NB4 (cell line): ENCODE measurements around the gene HTR3B.

Experiments
- POLR2A ChIP-seq: IDR thresholded peaks from 2 replicates; pipeline ENCODE4 v1.6.1; 2011; ENCODE audit warnings: mild to moderate bottlenecking; ENCODE audit not compliant: insufficient read length; ENCODE audit errors: extremely low read depth
- TF ChIP-seq, protein P1 (sequence below): IDR thresholded peaks from one replicate; pipeline ENCODE4 v1.5.1; 2012; ENCODE audit warnings: low read depth, low read length

DNA sequence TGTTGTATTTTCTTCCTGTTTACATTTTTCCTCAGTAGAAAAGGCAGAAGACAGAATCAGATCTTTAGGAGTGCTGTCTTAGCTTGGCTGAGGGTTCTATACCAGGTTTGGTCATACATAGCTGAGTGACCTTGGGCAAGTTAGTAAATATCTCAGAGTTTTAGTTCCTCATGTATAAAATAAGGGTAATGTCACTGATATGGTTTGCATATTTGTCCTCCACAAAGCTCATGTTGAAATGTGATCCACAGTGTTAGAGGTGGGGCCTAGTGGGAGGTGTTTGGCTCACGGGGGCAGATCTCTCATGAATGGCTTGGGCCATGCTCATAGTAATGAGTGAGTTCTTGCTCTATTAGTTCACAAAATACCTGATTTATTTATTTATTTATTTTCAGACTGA is 62.8 kb downstream of the HTR3B start:
- TF ChIP-seq, protein P1, sequence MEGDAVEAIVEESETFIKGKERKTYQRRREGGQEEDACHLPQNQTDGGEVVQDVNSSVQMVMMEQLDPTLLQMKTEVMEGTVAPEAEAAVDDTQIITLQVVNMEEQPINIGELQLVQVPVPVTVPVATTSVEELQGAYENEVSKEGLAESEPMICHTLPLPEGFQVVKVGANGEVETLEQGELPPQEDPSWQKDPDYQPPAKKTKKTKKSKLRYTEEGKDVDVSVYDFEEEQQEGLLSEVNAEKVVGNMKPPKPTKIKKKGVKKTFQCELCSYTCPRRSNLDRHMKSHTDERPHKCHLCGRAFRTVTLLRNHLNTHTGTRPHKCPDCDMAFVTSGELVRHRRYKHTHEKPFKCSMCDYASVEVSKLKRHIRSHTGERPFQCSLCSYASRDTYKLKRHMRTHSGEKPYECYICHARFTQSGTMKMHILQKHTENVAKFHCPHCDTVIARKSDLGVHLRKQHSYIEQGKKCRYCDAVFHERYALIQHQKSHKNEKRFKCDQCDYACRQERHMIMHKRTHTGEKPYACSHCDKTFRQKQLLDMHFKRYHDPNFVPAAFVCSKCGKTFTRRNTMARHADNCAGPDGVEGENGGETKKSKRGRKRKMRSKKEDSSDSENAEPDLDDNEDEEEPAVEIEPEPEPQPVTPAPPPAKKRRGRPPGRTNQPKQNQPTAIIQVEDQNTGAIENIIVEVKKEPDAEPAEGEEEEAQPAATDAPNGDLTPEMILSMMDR, result no peak
- TF ChIP-seq POLR2A, result no peak
